Lung (tissue), 12 donors: ENCODE data around the gene TAMALIN. TPM values are rescaled to one million over a fixed set of nuclear protein-coding genes. Genes with fewer than 3 reads are reported as not detected.

Experiments used
- ATAC-seq: fragments of 200-7000 bp; cut with Tn5 transposase; one replicate; pipeline ENCODE4 v1.9.1; 2020; ENCODE audit warnings: moderate number of reproducible peaks; ENCODE audit not compliant: insufficient read depth, low FRiP score
- DNase-seq, 3 donors: peaks; one replicate each; pipeline ENCODE4 v3.0.0-alpha.2; 2013 to 2017
- H3K27ac ChIP-seq, 2 donors: one replicate each; pipeline ENCODE4 v1.5.1; 2013; ENCODE audit warnings: mild to moderate bottlenecking in 2 of 2, moderate library complexity in 2 of 2, control low read depth in 1 of 2, inconsistent platforms in 1 of 2, low read depth in 1 of 2, low read length in 1 of 2
- H3K27me3 ChIP-seq, 3 donors: one replicate each; pipeline ENCODE4 v1.5.1; 2013; ENCODE audit warnings: low read length in 2 of 3; ENCODE audit not compliant: control insufficient read depth in 3 of 3, insufficient read depth in 3 of 3
- H3K36me3 ChIP-seq, 4 donors: one replicate each; pipeline ENCODE4 v1.5.1; 2013; ENCODE audit warnings: low read length in 4 of 4, mild to moderate bottlenecking in 1 of 4, moderate library complexity in 1 of 4; ENCODE audit not compliant: control insufficient read depth in 4 of 4, insufficient read depth in 4 of 4
- H3K4me1 ChIP-seq, 5 donors: one replicate each; pipeline ENCODE4 v1.5.1; 2013; ENCODE audit warnings: low read length in 5 of 5, mild to moderate bottlenecking in 2 of 5, moderate library complexity in 1 of 5; ENCODE audit not compliant: control insufficient read depth in 5 of 5, insufficient read depth in 5 of 5
- H3K4me3 ChIP-seq: one replicate; pipeline ENCODE4 v1.5.1; 2013; ENCODE audit warnings: mild to moderate bottlenecking, control low read depth, moderate library complexity
- H3K9ac ChIP-seq, 2 donors: one replicate each; pipeline ENCODE4 v1.5.1; 2013; ENCODE audit warnings: low read length in 2 of 2, control low read depth in 1 of 2; ENCODE audit not compliant: insufficient read depth in 1 of 2
- H3K9me3 ChIP-seq, 4 donors: one replicate each; pipeline ENCODE4 v1.5.1; 2013; ENCODE audit warnings: low read length in 3 of 4, mild to moderate bottlenecking in 1 of 4, moderate library complexity in 1 of 4; ENCODE audit not compliant: control insufficient read depth in 4 of 4, insufficient read depth in 3 of 4
- CTCF ChIP-seq: IDR thresholded peaks from 2 replicates; pipeline ENCODE4 v1.5.1; 2012; ENCODE audit warnings: mild to moderate bottlenecking; ENCODE audit errors: control extremely low read depth, extremely low read depth
- WGBS, 2 donors: extraction: QIAGEN DNeasy Blood & Tissue Kit; methylation state at CpG; one replicate each; pipeline ENCODE4 v1.1.7; 2013; 5-methylcytosine and 5-hydroxymethylcytosine counted together
- polyA plus RNA-seq, 2 donors: library from polyadenylated mRNA; stranded (reverse); fragments of 200-250 nt; gene quantifications; one replicate each; pipeline ENCODE4 v1.2.1, GENCODE V29; 2013
- total RNA-seq, 2 donors: library from RNA; depleted of rRNA in 1 of 2; stranded (reverse); fragments of >200 nt in 1 of 2; gene quantifications; one replicate each; pipeline ENCODE4 v1.2.1, GENCODE V29; 2014 to 2021
- donor health status: control.
- donor health status: control.
- donor health status: Bipolar disorder and iron deficiency.
- donor health status: healthy.
- donor health status: DM: yes; HTN: yes; CAD: no.

Gene TAMALIN
- total and polyA plus RNA-seq, 4 donors = 31.4 to 84.0 (median 60.4) TPM

DNA sequence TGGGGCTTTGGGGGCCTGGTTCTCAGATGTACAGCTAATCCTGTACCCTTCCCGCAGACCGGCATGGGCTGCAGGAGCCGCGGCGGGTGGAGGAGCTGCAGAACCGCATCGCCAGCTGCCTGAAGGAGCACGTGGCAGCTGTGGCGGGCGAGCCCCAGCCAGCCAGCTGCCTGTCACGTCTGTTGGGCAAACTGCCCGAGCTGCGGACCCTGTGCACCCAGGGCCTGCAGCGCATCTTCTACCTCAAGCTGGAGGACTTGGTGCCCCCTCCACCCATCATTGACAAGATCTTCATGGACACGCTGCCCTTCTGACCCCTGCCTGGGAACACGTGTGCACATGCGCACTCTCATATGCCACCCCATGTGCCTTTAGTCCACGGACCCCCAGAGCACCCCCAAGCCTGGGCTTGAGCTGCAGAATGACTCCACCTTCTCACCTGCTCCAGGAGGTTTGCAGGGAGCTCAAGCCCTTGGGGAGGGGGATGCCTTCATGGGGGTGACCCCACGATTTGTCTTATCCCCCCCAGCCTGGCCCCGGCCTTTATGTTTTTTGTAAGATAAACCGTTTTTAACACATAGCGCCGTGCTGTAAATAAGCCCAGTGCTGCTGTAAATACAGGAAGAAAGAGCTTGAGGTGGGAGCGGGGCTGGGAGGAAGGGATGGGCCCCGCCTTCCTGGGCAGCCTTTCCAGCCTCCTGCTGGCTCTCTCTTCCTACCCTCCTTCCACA, 52.0 kb downstream of the TAMALIN start:
- Histone ChIP-seq H3K9ac (no peak overlapping the region), H3K27me3 (no peaks in the 10 kb centered on the region), H3K27ac (no peak overlapping the region), H3K4me1 (peaks cover 0 to 12% (median 0%) of the 10 kb centered on the region in 5 donors), H3K4me3 (no peak overlapping the region), H3K36me3 (peaks cover 3 to 40% (median 11%) of the 10 kb centered on the region in 4 donors), H3K9me3 (peaks cover 0 to 2% (median 0%) of the 10 kb centered on the region in 4 donors)
- no peak for TF ChIP-seq CTCF
- DNase-seq (peak in 1 of 3 donors; percentile 24), ATAC-seq (no peak)
- WGBS, 2 donors = 68 to 74% methylated on average over 25 of the region's 25 CpGs

- peaks cover 0 to 2% (median 0%) of the 10 kb centered on the region in 4 donors for H3K9me3 ChIP-seq
- H3K4me3 ChIP-seq = no peak overlapping the region
- no peaks in the 10 kb centered on the region for H3K27me3 ChIP-seq
- H3K9ac ChIP-seq = no peak overlapping the region
- WGBS, 2 donors = 82 to 84% methylated on average over 12 of the region's 12 CpGs
- peaks cover 3 to 34% (median 8%) of the 10 kb centered on the region in 4 donors for H3K36me3 ChIP-seq
- no peak overlapping the region for H3K27ac ChIP-seq
- TF ChIP-seq CTCF = no peak
- peak in 1 of 3 donors; percentile 34 for DNase-seq
- no peak for ATAC-seq
- H3K4me1 ChIP-seq = peaks cover 0 to 12% (median 0%) of the 10 kb centered on the region in 5 donors
Measured at GRCh38 chr12:52059582-52060497, 53.1 kb downstream of the TAMALIN start.

DNA sequence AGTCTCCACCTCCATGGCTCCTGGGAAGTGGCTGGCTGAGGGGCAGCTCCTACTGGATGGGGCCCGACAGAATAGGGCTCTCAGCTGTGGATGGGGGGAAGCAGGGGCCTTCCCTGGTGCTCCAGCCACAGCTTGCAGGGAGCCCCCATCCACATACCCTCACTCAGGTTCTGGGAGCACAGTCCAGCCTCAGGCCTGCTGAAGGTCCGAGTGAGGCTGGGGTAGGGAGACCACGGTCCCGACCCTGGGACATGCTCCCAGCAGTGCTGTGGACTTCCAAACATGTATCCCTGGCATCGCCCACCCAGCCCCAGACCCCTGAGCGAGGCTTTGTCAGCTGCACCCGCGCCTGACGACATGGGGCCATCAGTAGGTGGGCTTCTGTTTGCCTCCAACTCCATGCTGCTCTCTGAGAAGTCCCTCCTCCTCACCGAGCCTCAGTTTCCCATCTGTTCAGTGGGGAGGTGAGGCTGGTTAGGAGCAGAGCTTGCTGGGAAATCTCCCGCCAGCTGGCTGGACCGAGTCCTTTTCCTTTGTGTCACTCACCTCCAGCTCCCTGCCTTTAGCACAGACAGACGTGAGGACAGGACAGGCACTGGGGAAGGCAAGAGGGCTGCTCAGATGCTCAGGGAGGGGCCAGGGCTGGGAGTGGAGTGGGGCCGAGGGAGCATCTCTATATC, 53.9 kb downstream of the TAMALIN start:
- peaks cover 0 to 7% (median 0%) of the 10 kb centered on the region in 5 donors for H3K4me1 ChIP-seq
- no peak overlapping the region for H3K27ac ChIP-seq
- DNase-seq (peak in 1 of 3 donors; percentile 13), ATAC-seq (no peak)
- TF ChIP-seq CTCF = no peak
- WGBS, 2 donors = 88 to 89% methylated on average over 14 of the region's 14 CpGs
- H3K9ac ChIP-seq = no peak overlapping the region
- H3K4me3 ChIP-seq = no peak overlapping the region
- peaks cover 3 to 26% (median 5%) of the 10 kb centered on the region in 4 donors for H3K36me3 ChIP-seq
- no peaks in the 10 kb centered on the region for H3K27me3 ChIP-seq
- H3K9me3 ChIP-seq = peaks cover 0 to 2% (median 0%) of the 10 kb centered on the region in 4 donors
